PC-3 (cell line): ENCODE measurements around the gene TRABD2B. TPM values are rescaled to one million over a fixed set of nuclear protein-coding genes. Genes with fewer than 3 reads are reported as not detected.

ENCODE experiments used
- ATAC-seq: fragments of 200-7000 bp; cut with Tn5 transposase; 2 replicates; pipeline ENCODE4 v1.9.1; 2020; ENCODE audit warnings: mild to moderate bottlenecking, moderate library complexity
- BruUV-seq: library from RNA; stranded (reverse); fragments of 400-500 nt; replicated peaks from 2 replicates; lab custom pipeline; 2021; lab: Mats Ljungman, UMichigan
- CTCF ChIA-PET: fragments of 300-600 bp; sonication (Branson Sonifier 250); formaldehyde crosslinking; loops from one replicate; lab custom pipeline; 2022; ENCODE audit warnings: antibody characterized with exemption; lab: Charles Lee
- POLR2A ChIA-PET: fragments of 300-600 bp; sonication (Branson Sonifier 250); formaldehyde crosslinking; loops from one replicate; lab custom pipeline; 2022; ENCODE audit warnings: antibody characterized with exemption; ENCODE audit not compliant: unreplicated experiment; lab: Charles Lee
- DNase-seq: peaks from one replicate; pipeline ENCODE4 v3.0.0-alpha.2; 2015
- H2AFZ ChIP-seq: fragments of 300-600 bp; sonication (generic); 2 replicates; pipeline ENCODE4 v1.6.0; 2016; ENCODE audit warnings: antibody characterized with exemption, low read length
- H3F3A ChIP-seq: fragments of 300-600 bp; sonication (generic); one replicate; pipeline ENCODE4 v1.6.0; 2017; ENCODE audit warnings: antibody characterized with exemption, low read length, control low read depth, mild to moderate bottlenecking; ENCODE audit not compliant: unreplicated experiment
- H3K27ac ChIP-seq: fragments of 300-600 bp; sonication (generic); 2 replicates; pipeline ENCODE4 v1.5.1; 2016; ENCODE audit warnings: mild to moderate bottlenecking, low read length
- H3K27me3 ChIP-seq: fragments of 300-600 bp; sonication (generic); 2 replicates; pipeline ENCODE4 v1.6.1; 2016; ENCODE audit warnings: low read length, mixed read lengths
- H3K36me3 ChIP-seq: fragments of 300-600 bp; sonication (generic); 2 replicates; pipeline ENCODE4 v1.6.1; 2016; ENCODE audit warnings: low read depth, mixed run types, low read length, mixed read lengths
- H3K4me1 ChIP-seq: fragments of 300-600 bp; sonication (generic); 2 replicates; pipeline ENCODE4 v1.5.1; 2016; ENCODE audit warnings: low read length; ENCODE audit not compliant: insufficient read depth
- H3K4me2 ChIP-seq: fragments of 300-600 bp; sonication (generic); 2 replicates; pipeline ENCODE4 v1.6.0; 2016; ENCODE audit warnings: low read length
- H3K4me3 ChIP-seq: fragments of 300-600 bp; sonication (generic); 2 replicates; pipeline ENCODE4 v1.5.1; 2016; ENCODE audit warnings: mild to moderate bottlenecking, low read length, mixed read lengths
- H3K79me2 ChIP-seq: fragments of 300-600 bp; sonication (generic); 2 replicates; pipeline ENCODE4 v1.6.1; 2017; ENCODE audit warnings: low read length, mixed read lengths
- H3K9ac ChIP-seq: fragments of 300-600 bp; sonication (generic); 2 replicates; pipeline ENCODE4 v1.6.0; 2016; ENCODE audit warnings: mild to moderate bottlenecking, low read length
- H3K9me2 ChIP-seq: fragments of 300-600 bp; sonication (generic); replicated peaks from 2 replicates; pipeline ENCODE4 v1.6.1; 2016; ENCODE audit warnings: mixed run types, low read length, mixed read lengths
- H3K9me3 ChIP-seq: fragments of 300-600 bp; sonication (generic); 2 replicates; pipeline ENCODE4 v1.6.1; 2016; ENCODE audit warnings: low read length, mixed read lengths
- H4K20me1 ChIP-seq: fragments of 300-600 bp; sonication (generic); 2 replicates; pipeline ENCODE4 v1.6.1; 2016; ENCODE audit warnings: low read length, mixed read lengths
- CTCF ChIP-seq: fragments of 300-600 bp; sonication (generic); conservative IDR thresholded peaks from 2 replicates; pipeline ENCODE4 v1.5.1; 2017; ENCODE audit warnings: antibody characterized with exemption, low read depth, mild to moderate bottlenecking, low read length
- EZH2 ChIP-seq: fragments of 300-600 bp; sonication (generic); IDR thresholded peaks from one replicate; pipeline ENCODE4 v1.6.1; 2017; ENCODE audit warnings: antibody characterized with exemption, mild to moderate bottlenecking, low read length; ENCODE audit not compliant: unreplicated experiment
- EZH2phosphoT487 ChIP-seq: fragments of 300-600 bp; sonication (generic); IDR thresholded peaks from 2 replicates; pipeline ENCODE4 v1.6.1; 2018; ENCODE audit warnings: mild to moderate bottlenecking, antibody characterized with exemption, low read length, borderline replicate concordance
- intact Hi-C: fragments of 100-400 bp; cut with micrococcal nuclease; formaldehyde crosslinking; loops from 2 replicates; pipeline ENCODE4 v1.9.0; 2023
- total RNA-seq: library from RNA; depleted of rRNA; stranded (reverse); fragments of >200 nt; gene quantifications from 2 replicates; pipeline ENCODE4 v1.2.3, GENCODE V29; 2014

TRABD2B gene
- total RNA-seq, 1 experiment from 2014 or later: 0.44 TPM

GRCh38 chr1:47732489-47732888, 264.7 kb downstream of the TRABD2B start:
- no peaks in the 10 kb centered on the region for H3K4me1 ChIP-seq
- CTCF ChIA-PET: no interaction called here
- no peaks in the 10 kb centered on the region for H3K79me2 ChIP-seq
- H3K4me3 ChIP-seq: no peak overlapping the region
- POLR2A ChIA-PET: no interaction called here
- ATAC-seq (no peak), DNase-seq (no peak)
- no peaks in the 10 kb centered on the region for H3K36me3 ChIP-seq
- H2AFZ ChIP-seq: no peak overlapping the region
- TF ChIP-seq EZH2: no peak
- no peak for TF ChIP-seq EZH2phosphoT487
- TF ChIP-seq CTCF: no peak
- H3K27ac ChIP-seq: no peak overlapping the region
- H3K27me3 ChIP-seq: peaks cover 17% of the 10 kb centered on the region; the same call in 1 of the 2 replicates
- no peaks in the 10 kb centered on the region for H3K9me2 ChIP-seq
- H3F3A ChIP-seq: no peaks in the 10 kb centered on the region
- intact Hi-C loops: no loop called here
- H3K4me2 ChIP-seq: no peak overlapping the region
- BruUV-seq: no TSS peak
- no peaks in the 10 kb centered on the region for H4K20me1 ChIP-seq
- no peak overlapping the region for H3K9ac ChIP-seq
- H3K9me3 ChIP-seq: no peaks in the 10 kb centered on the region

GRCh38 chr1:47731730-47732129, 265.5 kb downstream of the TRABD2B start:
- CTCF ChIA-PET: no interaction called here
- DNase-seq (no peak), ATAC-seq (no peak)
- H3K36me3 ChIP-seq: no peaks in the 10 kb centered on the region
- BruUV-seq: no TSS peak
- H3K9me3 ChIP-seq: no peaks in the 10 kb centered on the region
- no peaks in the 10 kb centered on the region for H3K9me2 ChIP-seq
- POLR2A ChIA-PET: no interaction called here
- H3K4me2 ChIP-seq: no peak overlapping the region
- intact Hi-C loops: no loop called here
- no peaks in the 10 kb centered on the region for H3K79me2 ChIP-seq
- H2AFZ ChIP-seq: no peak overlapping the region
- peaks cover 17% of the 10 kb centered on the region; the same call in 1 of the 2 replicates for H3K27me3 ChIP-seq
- H3K4me1 ChIP-seq: no peaks in the 10 kb centered on the region
- H3F3A ChIP-seq: no peaks in the 10 kb centered on the region
- no peak overlapping the region for H3K4me3 ChIP-seq
- H3K9ac ChIP-seq: no peak overlapping the region
- no peak overlapping the region for H3K27ac ChIP-seq
- TF ChIP-seq EZH2phosphoT487 (no peak), EZH2 (no peak)
- no peaks in the 10 kb centered on the region for H4K20me1 ChIP-seq

- H3K9ac ChIP-seq: no peak overlapping the region
- ChIA-PET POLR2A (no interaction called here), CTCF (no interaction called here)
- ATAC-seq (no peak), DNase-seq (no peak)
- no peak overlapping the region for H3K4me2 ChIP-seq
- no peaks in the 10 kb centered on the region for H3K4me1 ChIP-seq
- TF ChIP-seq CTCF: no peak
- no peak for TF ChIP-seq EZH2phosphoT487
- no peak for TF ChIP-seq EZH2
- no peaks in the 10 kb centered on the region for H3K36me3 ChIP-seq
- H3F3A ChIP-seq: no peaks in the 10 kb centered on the region
- no TSS peak for BruUV-seq
- H3K79me2 ChIP-seq: no peaks in the 10 kb centered on the region
- H4K20me1 ChIP-seq: no peaks in the 10 kb centered on the region
- intact Hi-C loops: loop anchor here (10.0 kb wide), 1 partner anchor 555 kb away; no protein-coding TSS in a partner anchor
- H2AFZ ChIP-seq: no peak overlapping the region
- H3K9me3 ChIP-seq: no peaks in the 10 kb centered on the region
- no peak overlapping the region for H3K4me3 ChIP-seq
- peaks cover 24% of the 10 kb centered on the region for H3K27me3 ChIP-seq
- no peaks in the 10 kb centered on the region for H3K9me2 ChIP-seq
- H3K27ac ChIP-seq: no peak overlapping the region
These were observed 267.5 kb downstream of the TRABD2B start for GRCh38 chr1:47729685-47730084.
